GM23338 (cell line): Measurements from ENCODE around the gene CHRDL1. TPM values are rescaled to one million over a fixed set of nuclear protein-coding genes. Genes with fewer than 3 reads are reported as not detected.

Source experiments
- ATAC-seq: fragments of 200-7000 bp; cut with Tn5 transposase; 3 replicates; pipeline ENCODE4 v1.9.1; 2020
- DNase-seq: peaks from one replicate; pipeline ENCODE4 v3.0.0-alpha.2; 2015; ENCODE audit warnings: low spot score
- H2AFZ ChIP-seq: fragments of 200-600 bp; sonication (generic); 2 replicates; pipeline ENCODE4 v1.8.0; 2016; ENCODE audit warnings: antibody characterized with exemption, mild to moderate bottlenecking, moderate library complexity
- H3F3A ChIP-seq: fragments of 200-600 bp; sonication (generic); replicated peaks from 2 replicates; pipeline ENCODE4 v1.8.0; 2017; ENCODE audit warnings: antibody characterized with exemption, mixed run types, low read depth
- H3K27ac ChIP-seq: fragments of 200-600 bp; sonication (generic); 2 replicates; pipeline ENCODE4 v1.6.1; 2016; ENCODE audit warnings: low read depth
- H3K27me3 ChIP-seq: fragments of 200-600 bp; sonication (generic); 2 replicates; pipeline ENCODE4 v1.8.0; 2016; ENCODE audit warnings: mild to moderate bottlenecking, mixed run types, moderate library complexity; ENCODE audit not compliant: insufficient read depth
- H3K36me3 ChIP-seq: fragments of 200-600 bp; sonication (generic); 2 replicates; pipeline ENCODE4 v1.8.0; 2016; ENCODE audit warnings: mild to moderate bottlenecking; ENCODE audit not compliant: insufficient read depth
- H3K4me1 ChIP-seq: fragments of 200-600 bp; sonication (generic); 2 replicates; pipeline ENCODE4 v1.8.0; 2016; ENCODE audit warnings: mild to moderate bottlenecking, moderate library complexity; ENCODE audit not compliant: insufficient read depth
- H3K4me2 ChIP-seq: fragments of 200-600 bp; sonication (generic); 2 replicates; pipeline ENCODE4 v1.7.1; 2017; ENCODE audit warnings: mixed run types
- H3K4me3 ChIP-seq: fragments of 200-600 bp; sonication (generic); 2 replicates; pipeline ENCODE4 v1.6.1; 2016; ENCODE audit warnings: mixed run types
- H3K79me2 ChIP-seq: fragments of 200-600 bp; sonication (generic); replicated peaks from 2 replicates; pipeline ENCODE4 v1.8.0; 2017; ENCODE audit warnings: mild to moderate bottlenecking; ENCODE audit not compliant: insufficient read depth
- H3K9me2 ChIP-seq: fragments of 200-600 bp; sonication (generic); 2 replicates; pipeline ENCODE4 v1.8.0; 2017; ENCODE audit not compliant: insufficient read depth
- H4K20me1 ChIP-seq: fragments of 200-600 bp; sonication (generic); replicated peaks from 2 replicates; pipeline ENCODE4 v1.8.0; 2017; ENCODE audit warnings: mild to moderate bottlenecking; ENCODE audit not compliant: insufficient read depth
- H3K27ac Mint-ChIP-seq: 2 replicates; pipeline ENCODE4 v1.8.0; 2020; ENCODE audit warnings: inconsistent platforms, mild to moderate bottlenecking, moderate library complexity, mixed read lengths
- H3K27me3 Mint-ChIP-seq: 3 replicates; pipeline ENCODE4 v1.8.0; 2022; ENCODE audit warnings: low read depth, mild to moderate bottlenecking, moderate library complexity, mixed read lengths, inconsistent platforms; ENCODE audit not compliant: insufficient read depth, poor library complexity
- H3K36me3 Mint-ChIP-seq: 3 replicates; pipeline ENCODE4 v1.8.0; 2021; ENCODE audit warnings: low read depth, mild to moderate bottlenecking, inconsistent platforms, moderate library complexity, mixed read lengths
- H3K4me1 Mint-ChIP-seq: 3 replicates; pipeline ENCODE4 v1.8.0; 2020; ENCODE audit warnings: mild to moderate bottlenecking, inconsistent platforms, mixed read lengths
- H3K4me3 Mint-ChIP-seq: 3 replicates; pipeline ENCODE4 v1.8.0; 2021; ENCODE audit warnings: moderate library complexity, mild to moderate bottlenecking, inconsistent platforms, mixed read lengths
- H3K9me3 Mint-ChIP-seq: 3 replicates; pipeline ENCODE4 v1.8.0; 2020; ENCODE audit warnings: moderate library complexity, mild to moderate bottlenecking, inconsistent platforms, mixed read lengths
- CTCF ChIP-seq, 2 experiments: fragments of 200-600 bp in 1 of 2; sonication (generic) in 1 of 2; conservative IDR thresholded peaks; 2 replicates each; pipeline versions ENCODE4 v1.5.1 to v1.6.1; 2016 to 2017; ENCODE audit warnings: antibody characterized with exemption in 2 of 2, low read depth in 2 of 2, mild to moderate bottlenecking in 2 of 2, moderate library complexity in 1 of 2
- EZH2phosphoT487 ChIP-seq: fragments of 200-600 bp; sonication (generic); IDR thresholded peaks from one replicate; pipeline ENCODE4 v1.8.1; 2018; ENCODE audit warnings: antibody characterized with exemption; ENCODE audit not compliant: unreplicated experiment
- JUNB ChIP-seq: IDR thresholded peaks from one replicate; pipeline ENCODE4 v1.6.1; 2016; ENCODE audit warnings: antibody characterized with exemption; ENCODE audit not compliant: unreplicated experiment
- NANOG ChIP-seq: IDR thresholded peaks from 2 replicates; pipeline ENCODE4 v1.6.1; 2016; ENCODE audit warnings: antibody characterized with exemption, borderline replicate concordance
- POLR2AphosphoS5 ChIP-seq: IDR thresholded peaks from 2 replicates; pipeline ENCODE4 v1.6.1; 2016; ENCODE audit warnings: antibody characterized with exemption, low read depth
- REST ChIP-seq: IDR thresholded peaks from one replicate; pipeline ENCODE4 v1.6.1; 2018; ENCODE audit warnings: antibody characterized with exemption; ENCODE audit not compliant: unreplicated experiment
- STAT1 ChIP-seq: IDR thresholded peaks from one replicate; pipeline ENCODE4 v1.6.1; 2016; ENCODE audit warnings: antibody characterized with exemption; ENCODE audit not compliant: unreplicated experiment
- ZNF114 ChIP-seq: fragments of 250-450 bp; sonication (Bioruptor Pico); IDR thresholded peaks from 2 replicates; pipeline ENCODE4 v1.5.0; 2020; ENCODE audit warnings: mild to moderate bottlenecking, moderate library complexity
- ZNF331 ChIP-seq: fragments of 250-450 bp; sonication (Bioruptor Pico); IDR thresholded peaks from 2 replicates; pipeline ENCODE4 v1.5.0; 2020; ENCODE audit warnings: low read depth, mild to moderate bottlenecking, moderate library complexity
- ZNF462 ChIP-seq: fragments of 250-450 bp; sonication (Bioruptor Pico); IDR thresholded peaks from 2 replicates; pipeline ENCODE4 v1.5.0; 2020; ENCODE audit warnings: mild to moderate bottlenecking, moderate library complexity
- polyA plus RNA-seq: library from polyadenylated mRNA; unstranded; fragments of >200 nt; fragmentation: Nextera tagmentation; extraction: Ambion mirVana; gene quantifications from 2 replicates; pipeline ENCODE4 v1.2.1, GENCODE V29; 2016
- total RNA-seq: library from RNA; depleted of rRNA; stranded (reverse); fragments of >200 nt; shearing (Covaris generic); gene quantifications from 2 replicates; pipeline ENCODE4 v1.2.3, GENCODE V29; 2014

Gene CHRDL1
- total and polyA plus RNA-seq, 2 experiments from 2014 or later = 3.6 to 9.8 TPM

GRCh38 chrX:110745288-110745687, 50.3 kb downstream of the CHRDL1 start:
- Mint-ChIP-seq H3K4me1 (peaks cover 14% of the 10 kb centered on the region; the same call in 2 of the 3 replicates), H3K36me3 (no peaks in the 10 kb centered on the region), H3K9me3 (no peaks in the 10 kb centered on the region; the same call in 2 of the 3 replicates), H3K27me3 (peaks cover 2% of the 10 kb centered on the region), H3K27ac (no peak overlapping the region), H3K4me3 (no peak overlapping the region)
- H3K4me3 ChIP-seq = no peak overlapping the region
- H3K4me2 ChIP-seq = no peak overlapping the region
- no peaks in the 10 kb centered on the region for H3F3A ChIP-seq
- H3K27me3 ChIP-seq = no peaks in the 10 kb centered on the region
- H4K20me1 ChIP-seq = no peaks in the 10 kb centered on the region
- no peaks in the 10 kb centered on the region for H3K9me2 ChIP-seq
- no peak for ATAC-seq
- no peak overlapping the region for H3K27ac ChIP-seq
- no peaks in the 10 kb centered on the region for H3K4me1 ChIP-seq
- no peak overlapping the region for H2AFZ ChIP-seq
- no peak for TF ChIP-seq NANOG
- TF ChIP-seq STAT1 = no peak
- TF ChIP-seq EZH2phosphoT487 = no peak
- TF ChIP-seq REST = no peak
- TF ChIP-seq JUNB = no peak
- no peak for TF ChIP-seq ZNF114 (CRISPR knock-in tag)
- TF ChIP-seq ZNF462 (CRISPR knock-in tag) = no peak
- TF ChIP-seq ZNF331 (CRISPR knock-in tag) = no peak
- TF ChIP-seq POLR2AphosphoS5 = no peak
- no peak for TF ChIP-seq CTCF (conservative IDR thresholded peaks at IDR 0.05; ENCODE audit: low read depth in 2 of 2)
- H3K36me3 ChIP-seq = no peaks in the 10 kb centered on the region
- H3K79me2 ChIP-seq = no peaks in the 10 kb centered on the region
- no peak for DNase-seq
